GM23338 (cell line): ENCODE data around the gene CWH43.
"Not testable (repeated sequence)": the region's sequence is repeated elsewhere in the genome, so short reads cannot be mapped to it uniquely, and the experiment has no call there.

Source experiments
- CREB1 ChIP-seq: fragments of 250-450 bp; sonication (Bioruptor Pico); IDR thresholded peaks from 2 replicates; pipeline ENCODE4 v1.5.0; 2020; ENCODE audit warnings: low read depth, mild to moderate bottlenecking, moderate library complexity
- CTCF ChIP-seq, 2 experiments: fragments of 200-600 bp in 1 of 2; sonication (generic) in 1 of 2; conservative IDR thresholded peaks; 2 replicates each; pipeline versions ENCODE4 v1.5.1 to v1.6.1; 2016 to 2017; ENCODE audit warnings: antibody characterized with exemption in 2 of 2, low read depth in 2 of 2, mild to moderate bottlenecking in 2 of 2, moderate library complexity in 1 of 2
- POLR2AphosphoS5 ChIP-seq: IDR thresholded peaks from 2 replicates; pipeline ENCODE4 v1.6.1; 2016; ENCODE audit warnings: antibody characterized with exemption, low read depth
- REST ChIP-seq: IDR thresholded peaks from one replicate; pipeline ENCODE4 v1.6.1; 2018; ENCODE audit warnings: antibody characterized with exemption; ENCODE audit not compliant: unreplicated experiment

GRCh38 chr4:49072196-49072595 lies 86.1 kb downstream of the CWH43 start:
- not testable (repeated sequence) for TF ChIP-seq POLR2AphosphoS5; CTCF (conservative IDR thresholded peaks at IDR 0.05; ENCODE audit: low read depth in 2 of 2); CREB1; REST
